Common myeloid progenitor, CD34-positive (primary cell): ENCODE data around the gene ILF3.
A peak's percentile ranks its signal among the peaks of the same experiment; 100 is the strongest.

Experiments used
- CTCF ChIA-PET: fragments of 350-600 bp; sonication (Branson Sonifier 250); formaldehyde crosslinking; loops from one replicate; lab custom pipeline; 2021; ENCODE audit warnings: antibody characterized with exemption; lab: Charles Lee
- POLR2A ChIA-PET: fragments of 350-600 bp; sonication (Branson Sonifier 250); formaldehyde crosslinking; loops from one replicate; lab custom pipeline; 2021; ENCODE audit warnings: antibody characterized with exemption; lab: Charles Lee
- DNase-seq, 3 donors: peaks; one replicate each; pipeline versions ENCODE4 v3.0.0 to v3.0.0-alpha.2; 2013
- H3K27ac ChIP-seq, 2 experiments: 1 replicate in 1 of 2; 2 replicates in 1 of 2; pipeline ENCODE4 v1.7.0; 2013; ENCODE audit warnings: inconsistent platforms in 2 of 2, low read length in 2 of 2, mild to moderate bottlenecking in 2 of 2, low read depth in 1 of 2, moderate library complexity in 1 of 2; ENCODE audit not compliant: severe bottlenecking in 2 of 2, insufficient read depth in 1 of 2, poor library complexity in 1 of 2
- H3K27me3 ChIP-seq, 5 experiments: replicated peaks in 2 of 5; 1 replicate in 3 of 5; 2 replicates in 2 of 5; pipeline versions ENCODE4 v1.6.1 to v1.7.0; 2013; ENCODE audit warnings: low read length in 4 of 5, mild to moderate bottlenecking in 2 of 5, moderate library complexity in 2 of 5, inconsistent platforms in 1 of 5; ENCODE audit not compliant: insufficient read depth in 5 of 5, control insufficient read depth in 4 of 5
- H3K36me3 ChIP-seq, 4 experiments: 1 replicate in 2 of 4; 2 replicates in 2 of 4; pipeline versions ENCODE4 v1.6.1 to v1.7.0; 2013; ENCODE audit warnings: low read length in 3 of 4, control low read depth in 1 of 4, mild to moderate bottlenecking in 1 of 4; ENCODE audit not compliant: control insufficient read depth in 4 of 4, insufficient read depth in 4 of 4
- H3K4me1 ChIP-seq, 4 experiments: 1 replicate in 3 of 4; 2 replicates in 1 of 4; pipeline versions ENCODE4 v1.6.1 to v1.7.1; 2013; ENCODE audit warnings: low read length in 3 of 4, mild to moderate bottlenecking in 3 of 4, control low read depth in 1 of 4, inconsistent platforms in 1 of 4, moderate library complexity in 1 of 4; ENCODE audit not compliant: control insufficient read depth in 4 of 4, insufficient read depth in 4 of 4; ENCODE audit errors: control extremely low read depth in 1 of 4
- H3K4me3 ChIP-seq, 7 experiments: 1 replicate in 4 of 7; 2 replicates in 3 of 7; pipeline versions ENCODE4 v1.5.1 to v1.7.0; 2013; ENCODE audit warnings: mild to moderate bottlenecking in 7 of 7, low read length in 6 of 7, moderate library complexity in 6 of 7, inconsistent platforms in 2 of 7, low read depth in 2 of 7, control low read depth in 1 of 7; ENCODE audit not compliant: insufficient read depth in 4 of 7, control insufficient read depth in 1 of 7; ENCODE audit errors: extremely low read depth in 1 of 7
- H3K9me3 ChIP-seq, 5 experiments: 1 replicate in 4 of 5; 2 replicates in 1 of 5; pipeline versions ENCODE4 v1.6.1 to v1.7.1; 2013; ENCODE audit warnings: low read length in 4 of 5, mild to moderate bottlenecking in 2 of 5, inconsistent platforms in 1 of 5, low read depth in 1 of 5, moderate library complexity in 1 of 5; ENCODE audit not compliant: control insufficient read depth in 4 of 5, insufficient read depth in 2 of 5; ENCODE audit errors: control extremely low read depth in 1 of 5
- WGBS: methylation state at CpG from one replicate; pipeline ENCODE4 v1.1.5; 2013; ENCODE audit not compliant: insufficient coverage; 5-methylcytosine and 5-hydroxymethylcytosine counted together

Gene ILF3

DNA sequence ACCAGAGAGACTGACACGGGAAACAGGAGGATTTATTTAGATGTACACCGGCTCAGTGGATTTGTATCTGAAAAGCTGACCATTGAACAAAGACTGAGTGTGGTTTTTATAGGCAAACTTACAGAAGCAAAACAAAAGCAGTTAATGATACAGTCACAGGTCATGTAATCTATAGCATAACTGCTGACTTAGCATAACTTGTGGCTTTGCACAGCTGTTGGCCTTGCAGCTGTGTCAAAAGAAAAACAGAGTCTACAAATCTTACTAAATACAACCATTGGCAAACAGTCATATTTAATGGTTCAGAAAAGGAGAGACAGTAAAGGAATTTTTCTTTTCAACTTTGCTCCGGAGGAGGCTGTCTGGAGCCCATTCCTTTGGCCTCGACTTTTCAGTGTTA, 2.3 kb upstream of the ILF3 start:
- CTCF ChIA-PET, result interaction anchor here (0.9 to 15.8 kb wide), 2 partner anchors 40 to 71 kb away, joined by 4 to 313 read pairs; no protein-coding TSS in a partner anchor
- Histone ChIP-seq H3K36me3 (peaks cover 0 to 10% (median 4%) of the 10 kb centered on the region in 4 experiments), H3K27ac (no peak overlapping the region), H3K4me1 (peaks cover 0 to 34% (median 30%) of the 10 kb centered on the region in 4 experiments), H3K9me3 (no peaks in the 10 kb centered on the region), H3K27me3 (no peaks in the 10 kb centered on the region), H3K4me3 (no peak overlapping the region)
- POLR2A ChIA-PET, result no interaction called here
- 96% methylated on average over 3 of the region's 4 CpGs for WGBS
- no peak for DNase-seq

DNA sequence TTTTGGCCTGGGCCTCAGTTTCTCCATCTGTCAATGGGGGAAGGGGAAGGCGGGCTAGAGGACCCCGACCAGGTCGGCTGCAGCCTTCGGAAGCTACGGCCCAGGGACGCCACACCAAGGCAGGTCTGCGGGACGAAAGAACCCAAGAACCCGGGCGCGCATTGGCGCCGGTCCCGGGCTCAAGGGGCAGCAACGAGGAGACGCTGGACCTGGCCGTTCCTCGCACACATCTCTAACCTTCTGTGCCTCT, 739 bp upstream of the ILF3 start:
- CTCF ChIA-PET, result interaction anchor here (0.9 to 15.8 kb wide), 3 partner anchors 9 to 73 kb away, joined by 3 to 313 read pairs (median 4); no protein-coding TSS in a partner anchor
- Histone ChIP-seq H3K9me3 (no peaks in the 10 kb centered on the region), H3K27ac (peak overlapping the region; percentile 98 to 99), H3K4me3 (peak overlapping the region; percentile 72 to 98 (median 95)), H3K27me3 (no peaks in the 10 kb centered on the region), H3K4me1 (peaks cover 0 to 38% (median 32%) of the 10 kb centered on the region in 4 experiments), H3K36me3 (peaks cover 0 to 24% (median 7%) of the 10 kb centered on the region in 4 experiments)
- 0% methylated on average over 13 of the region's 18 CpGs for WGBS
- POLR2A ChIA-PET, result interaction anchor here (1.3 kb wide), 1 partner anchor 10 kb away, joined by 3 read pairs; no protein-coding TSS in a partner anchor
- no peak for DNase-seq

DNA sequence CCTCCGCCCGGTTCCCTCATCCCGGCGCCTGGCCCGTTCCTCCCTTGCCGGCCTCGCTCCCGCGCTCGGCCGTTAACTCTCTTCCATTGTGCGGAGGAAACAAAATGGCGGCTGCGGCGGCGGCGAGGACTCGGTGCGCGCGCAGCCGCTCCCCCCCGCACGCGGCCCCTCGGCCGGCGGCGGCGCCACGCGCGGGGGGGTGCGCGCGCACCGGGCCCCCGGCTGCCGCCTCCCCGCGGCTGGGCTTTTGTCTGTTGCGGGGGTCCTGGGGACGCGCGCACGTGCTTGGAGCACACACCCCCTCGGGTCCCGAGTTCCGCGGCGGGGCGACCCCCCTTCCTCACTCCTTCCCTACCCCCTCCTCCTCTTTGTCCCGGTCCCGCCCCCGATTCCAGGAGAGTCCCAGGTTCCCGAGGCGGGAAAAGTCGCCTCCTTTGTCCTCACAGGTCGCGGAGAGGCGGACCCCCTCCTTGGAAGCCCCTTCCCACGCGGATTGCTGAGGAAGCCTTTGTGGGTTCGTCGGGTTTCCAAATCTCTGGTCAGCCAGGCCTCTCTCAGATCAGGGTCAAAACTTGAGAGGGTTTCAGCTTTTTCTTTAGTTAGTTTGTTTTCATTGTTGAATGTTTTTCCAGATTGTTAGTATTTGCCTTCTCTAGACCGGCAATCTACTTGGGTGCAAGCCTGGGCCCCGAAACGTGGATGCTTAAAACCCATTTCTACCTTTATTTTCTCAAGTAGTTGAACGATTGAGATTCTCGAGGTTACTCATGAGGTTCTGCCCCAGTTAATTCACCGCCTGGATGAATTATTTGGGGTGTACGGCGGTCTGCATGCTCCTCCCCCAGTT, 687 bp downstream of the ILF3 start:
- Histone ChIP-seq H3K27me3 (no peaks in the 10 kb centered on the region), H3K9me3 (no peaks in the 10 kb centered on the region), H3K4me3 (peak overlapping the region; percentile 80 to 98 (median 88)), H3K4me1 (peaks cover 0 to 38% (median 32%) of the 10 kb centered on the region in 4 experiments), H3K36me3 (peaks cover 0 to 27% (median 7%) of the 10 kb centered on the region in 4 experiments), H3K27ac (peak overlapping the region; percentile 77 to 99)
- POLR2A ChIA-PET, result no interaction called here
- peak in 2 of 3 donors; percentile 34 to 53 for DNase-seq
- WGBS, result under 1% methylated on average over 37 of the region's 73 CpGs
- CTCF ChIA-PET, result interaction anchor here (0.8 kb wide), 1 partner anchor 15 kb away, joined by 3 read pairs; no protein-coding TSS in a partner anchor

- WGBS, result 4% methylated on average over 9 of the region's 16 CpGs
- Histone ChIP-seq H3K27ac (peak overlapping the region; percentile 66 to 99), H3K36me3 (peaks cover 0 to 34% (median 11%) of the 10 kb centered on the region in 4 experiments), H3K4me3 (peak overlapping the region; percentile 16 to 98 (median 88)), H3K9me3 (no peaks in the 10 kb centered on the region), H3K27me3 (no peaks in the 10 kb centered on the region), H3K4me1 (peaks cover 0 to 38% (median 34%) of the 10 kb centered on the region in 4 experiments)
- POLR2A ChIA-PET, result no interaction called here
- CTCF ChIA-PET, result interaction anchor here (0.8 to 1.2 kb wide), 4 partner anchors 14 to 34 kb away, joined by 3 to 4 read pairs (median 3); no protein-coding TSS in a partner anchor
- no peak for DNase-seq
Measured at GRCh38 chr19:10655457-10656312, 1.5 kb downstream of the ILF3 start.

DNA sequence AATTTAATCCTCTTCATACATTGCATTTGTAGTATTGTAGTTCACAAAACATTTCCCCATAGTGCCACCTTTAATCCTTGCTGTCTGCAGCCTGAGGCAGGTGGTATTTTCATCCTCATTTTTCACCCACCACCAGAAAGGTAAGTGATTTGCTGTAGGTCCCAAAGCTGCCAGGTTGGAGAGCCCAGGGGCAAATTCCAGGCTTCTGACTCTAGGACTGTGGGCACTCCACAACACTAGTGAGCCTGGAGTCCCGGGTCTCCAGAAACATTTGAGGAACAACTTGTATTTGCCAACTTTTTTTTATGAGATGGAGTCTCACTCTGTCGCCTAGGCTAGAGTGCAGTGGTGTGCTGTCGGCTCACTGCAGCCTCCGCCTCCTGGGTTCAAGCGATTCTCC, 6.2 kb downstream of the ILF3 start:
- Histone ChIP-seq H3K4me3 (no peak overlapping the region), H3K4me1 (peaks cover 0 to 20% (median 18%) of the 10 kb centered on the region in 4 experiments), H3K36me3 (peaks cover 0 to 53% (median 19%) of the 10 kb centered on the region in 4 experiments), H3K9me3 (no peaks in the 10 kb centered on the region), H3K27ac (no peak overlapping the region), H3K27me3 (no peaks in the 10 kb centered on the region)
- WGBS, result 97% methylated on average over 5 of the region's 5 CpGs
- POLR2A ChIA-PET, result no interaction called here
- DNase-seq, result no peak
- CTCF ChIA-PET, result no interaction called here

GRCh38 chr19:10661946-10662345, 7.8 kb downstream of the ILF3 start:
- Histone ChIP-seq H3K4me1 (peaks cover 0 to 4% (median 3%) of the 10 kb centered on the region in 4 experiments), H3K36me3 (peaks cover 0 to 55% (median 21%) of the 10 kb centered on the region in 4 experiments), H3K9me3 (no peaks in the 10 kb centered on the region), H3K27ac (peak overlapping the region in 1 of 2 experiments; percentile 20), H3K27me3 (no peaks in the 10 kb centered on the region), H3K4me3 (no peak overlapping the region)
- ChIA-PET CTCF (interaction anchor here (1.1 to 1.3 kb wide), 2 partner anchors 13 to 119 kb away, joined by 3 read pairs; no protein-coding TSS in a partner anchor), POLR2A (interaction anchor here (1.2 kb wide), 1 partner anchor 11 kb away, joined by 3 read pairs; no protein-coding TSS in a partner anchor)
- WGBS, result no CpG with 5 or more reads among the region's 1 CpG
- no peak for DNase-seq
